Activated CD4-positive, alpha-beta T cell treated with anti-CD3 and anti-CD28 coated beads, Interleukin-2, amount 50 U/mL, for 4 hours (primary cell): ENCODE measurements around the gene HLA-DOB.
"Not testable (repeated sequence)": the region's sequence is repeated elsewhere in the genome, so short reads cannot be mapped to it uniquely, and the experiment has no call there.

Experiments
- DNase-seq, 2 experiments: peaks; one replicate each; pipeline ENCODE4 v3.0.0-alpha.2; 2020

Gene HLA-DOB

DNA sequence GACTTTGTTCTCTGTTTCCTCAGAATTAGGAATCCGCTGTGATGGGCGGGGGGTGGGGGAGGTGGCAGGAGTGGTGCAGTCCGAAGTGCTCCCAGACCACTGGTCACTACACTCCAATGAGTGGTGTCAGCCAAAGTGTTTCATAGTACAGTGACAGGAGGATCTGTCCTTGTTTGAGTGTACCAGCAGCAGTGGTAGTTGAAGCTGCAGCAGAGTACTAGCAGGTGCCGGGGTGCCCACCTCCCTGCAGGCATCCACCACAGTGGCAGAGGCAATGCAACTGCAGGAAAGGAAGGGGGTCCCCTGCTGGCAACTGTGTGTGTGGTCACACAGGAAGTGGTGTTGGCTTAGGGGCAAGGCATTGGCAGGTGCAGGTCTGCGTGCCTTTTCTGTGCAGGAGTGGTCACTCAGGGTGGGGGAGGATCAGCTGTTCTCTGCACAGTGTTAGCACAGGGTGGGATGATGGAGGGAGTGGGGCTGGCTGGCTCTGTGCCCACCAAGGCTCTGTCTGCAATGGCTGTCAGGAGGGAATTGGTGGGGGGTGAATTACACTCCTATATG lies 9.7 kb downstream of the HLA-DOB start:
- DNase-seq, result no peak

- DNase-seq, result not testable (repeated sequence)
Measured at GRCh38 chr6:32805404-32805803, 11.4 kb downstream of the HLA-DOB start.

DNA sequence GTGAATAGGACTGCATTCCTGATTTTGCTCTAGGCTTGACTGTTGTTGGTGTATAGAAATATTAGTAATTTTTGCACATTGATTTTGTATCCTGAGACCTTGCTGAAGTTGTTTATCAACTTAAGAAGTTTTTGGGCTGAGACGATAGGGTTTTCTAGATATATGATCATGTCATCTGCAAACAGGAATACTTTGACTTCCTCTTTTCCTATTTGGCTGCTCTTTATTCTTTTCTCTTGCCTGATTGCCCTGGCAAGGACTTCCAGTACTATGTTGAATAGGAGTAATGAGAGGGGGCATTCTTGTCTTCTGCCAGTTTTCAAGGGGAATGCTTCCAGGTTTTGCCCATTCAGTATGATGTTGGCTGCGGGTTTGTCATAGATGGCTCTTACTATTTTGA lies 13.4 kb downstream of the HLA-DOB start:
- no peak for DNase-seq

GRCh38 chr6:32799740-32800139 lies 17.1 kb downstream of the HLA-DOB start:
- DNase-seq, result no peak

DNA sequence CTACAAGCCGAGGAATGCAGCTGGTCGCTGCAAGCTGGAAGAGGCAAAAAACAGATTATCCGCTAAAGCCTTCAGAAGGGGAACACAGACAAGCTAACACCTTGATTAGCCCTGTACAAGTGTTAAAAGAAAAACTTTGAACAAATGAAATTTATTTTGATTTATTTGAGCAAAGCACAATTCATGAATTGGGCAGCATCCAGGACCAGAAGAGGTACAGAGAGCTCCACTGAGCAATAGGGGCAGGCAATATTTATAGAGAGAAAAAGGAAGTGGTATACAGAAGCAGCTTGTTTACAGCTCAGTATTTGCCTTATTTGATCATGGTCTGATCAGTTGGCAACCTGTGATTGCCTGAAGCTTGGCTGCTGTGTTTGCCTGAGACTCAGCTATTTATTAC lies 17.6 kb downstream of the HLA-DOB start:
- DNase-seq, result no peak

GRCh38 chr6:32796848-32797776 lies 19.7 kb downstream of the HLA-DOB start:
- DNase-seq, result peak; percentile 70 to 81

- DNase-seq, result no peak
Measured at GRCh38 chr6:32794510-32794909, 22.3 kb downstream of the HLA-DOB start.

DNA sequence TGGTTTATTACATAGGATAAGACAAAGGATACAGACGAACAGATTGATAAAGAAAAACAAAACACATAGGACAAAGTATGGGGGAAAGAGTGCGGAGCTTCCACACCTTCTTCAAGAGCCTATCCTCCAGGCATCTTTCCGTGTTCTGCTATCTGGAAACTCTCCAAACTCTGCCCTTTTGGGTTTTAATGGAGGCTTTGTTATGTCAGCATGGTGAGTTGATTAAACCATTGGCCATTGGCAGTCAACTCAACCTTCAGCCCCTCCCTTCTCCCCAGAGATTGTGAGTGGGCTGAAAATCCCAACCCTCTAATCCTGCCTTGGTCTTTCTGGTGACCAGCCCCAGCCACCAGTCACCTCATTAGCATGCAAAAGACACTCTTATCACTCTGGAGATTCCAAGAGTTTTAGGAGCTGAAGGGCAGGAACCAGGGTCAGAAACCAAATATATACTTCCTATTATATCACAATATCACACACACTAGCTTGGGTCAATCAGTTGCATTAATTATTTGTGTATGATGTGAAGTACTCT lies 23.8 kb downstream of the HLA-DOB start:
- no peak for DNase-seq

DNA sequence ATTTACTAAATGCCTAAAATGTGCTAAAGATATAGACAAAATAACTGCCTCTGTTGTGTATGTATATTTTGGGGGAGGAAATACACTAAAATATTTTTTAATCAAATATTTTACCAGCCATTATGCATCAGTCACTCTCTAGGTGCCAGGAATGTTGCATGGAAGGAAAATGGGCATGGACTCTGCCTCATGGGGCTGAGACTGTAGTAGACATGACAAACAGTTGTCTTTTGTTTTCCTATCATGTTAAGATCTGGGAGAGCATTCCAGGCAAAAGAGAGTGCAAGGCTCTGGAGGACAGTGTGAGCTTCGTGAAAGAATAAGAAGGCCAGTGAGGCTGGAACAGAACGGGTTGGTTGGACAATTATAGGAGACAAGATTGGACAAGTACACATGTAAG lies 26.5 kb downstream of the HLA-DOB start:
- no peak for DNase-seq

DNA sequence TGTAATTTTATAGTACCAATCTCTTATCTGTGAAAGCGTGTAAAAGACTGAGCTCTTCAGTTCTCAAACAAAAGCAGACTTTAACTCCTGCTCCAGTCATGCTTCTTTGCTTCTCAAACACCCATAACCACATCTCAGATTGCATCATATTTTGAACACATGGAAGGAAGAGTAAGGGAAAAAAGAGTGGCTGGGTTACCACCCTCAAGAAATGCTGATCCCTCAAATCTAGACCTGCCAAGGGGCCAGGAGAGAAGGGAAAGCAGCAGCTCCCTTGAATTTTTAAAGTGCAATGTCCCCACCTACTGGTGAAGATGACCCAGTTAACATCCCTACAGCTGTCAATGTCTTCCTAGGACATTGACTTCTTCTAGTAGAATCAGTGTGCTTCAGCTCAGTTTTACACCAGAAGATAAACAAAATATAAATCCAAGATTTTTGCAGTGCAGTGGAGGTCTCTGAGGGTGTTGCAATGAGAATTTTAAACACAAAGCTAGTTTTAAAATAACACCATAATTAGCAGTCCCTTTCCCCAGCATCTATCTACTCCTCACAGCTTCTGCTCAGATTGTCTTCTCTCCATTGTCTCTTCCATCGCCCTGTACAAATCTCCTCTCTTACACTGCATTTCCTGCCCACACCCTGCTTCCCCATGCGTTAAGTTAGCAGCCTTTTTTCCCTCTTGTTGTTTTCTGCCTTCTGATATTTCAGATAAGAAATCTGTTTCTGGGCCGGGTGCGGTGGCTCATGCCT lies 30.8 kb downstream of the HLA-DOB start:
- DNase-seq, result peak in 1 of 2 experiments; percentile 14

DNA sequence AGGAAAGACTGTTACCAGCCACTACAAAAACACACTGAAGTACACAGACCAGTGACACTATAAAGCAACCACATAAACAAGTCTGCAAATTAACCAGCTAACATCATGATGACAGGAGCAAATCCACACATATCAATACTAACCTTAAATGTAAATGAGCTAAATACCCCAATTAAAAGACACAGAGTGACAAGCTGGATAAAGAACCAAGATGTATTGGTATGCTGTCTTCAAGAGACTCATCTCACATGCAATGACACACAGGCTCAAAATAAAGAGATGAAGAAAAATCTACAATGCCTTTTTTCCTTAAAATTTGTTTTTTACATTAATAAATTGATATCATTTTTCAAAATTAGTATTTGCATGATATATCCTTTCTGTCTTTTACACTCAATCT lies 33.9 kb downstream of the HLA-DOB start:
- not testable (repeated sequence) for DNase-seq

DNA sequence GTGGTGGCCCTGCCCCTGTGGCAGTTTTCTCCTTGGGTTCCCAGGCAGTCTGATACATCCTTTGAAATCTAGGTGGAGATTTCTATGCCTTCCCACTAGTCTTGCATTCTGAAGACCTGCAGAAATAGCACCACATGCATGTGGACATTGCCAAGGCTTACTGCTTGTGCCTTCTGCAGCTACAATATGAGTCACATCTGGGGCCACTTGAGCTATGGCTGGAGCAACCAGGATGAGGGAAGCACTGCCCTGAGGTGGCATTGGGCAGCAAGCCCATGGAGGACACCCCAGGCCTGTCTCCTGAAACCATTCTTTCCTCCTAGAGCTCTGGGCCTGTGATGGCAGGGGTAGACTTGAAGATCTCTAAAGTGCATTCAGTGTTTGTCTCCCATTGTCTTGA lies 37.8 kb downstream of the HLA-DOB start:
- no peak for DNase-seq

DNA sequence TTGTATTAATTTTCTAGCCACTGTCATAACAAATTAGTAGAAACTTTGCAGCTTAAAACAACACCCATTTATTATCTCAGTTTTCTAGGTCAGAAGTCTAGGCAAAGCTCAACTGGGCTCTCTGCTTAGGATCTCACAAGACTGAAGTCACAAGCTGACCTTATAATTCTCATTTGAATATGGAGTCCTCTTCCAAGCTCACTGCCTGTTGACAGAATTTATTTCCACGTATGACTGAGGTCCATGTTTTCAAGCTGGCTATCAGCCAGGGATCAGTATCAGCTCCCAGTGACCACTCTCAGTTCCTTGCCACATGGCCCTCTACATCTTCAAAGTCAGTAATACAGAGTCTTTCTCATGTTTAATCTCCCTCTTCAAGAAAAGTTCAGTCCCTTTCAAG lies 41.7 kb downstream of the HLA-DOB start:
- no peak for DNase-seq

- DNase-seq, result no peak
Measured at GRCh38 chr6:32774426-32774825, 42.4 kb downstream of the HLA-DOB start.

GRCh38 chr6:32772656-32773055 lies 44.1 kb downstream of the HLA-DOB start:
- no peak for DNase-seq

DNA sequence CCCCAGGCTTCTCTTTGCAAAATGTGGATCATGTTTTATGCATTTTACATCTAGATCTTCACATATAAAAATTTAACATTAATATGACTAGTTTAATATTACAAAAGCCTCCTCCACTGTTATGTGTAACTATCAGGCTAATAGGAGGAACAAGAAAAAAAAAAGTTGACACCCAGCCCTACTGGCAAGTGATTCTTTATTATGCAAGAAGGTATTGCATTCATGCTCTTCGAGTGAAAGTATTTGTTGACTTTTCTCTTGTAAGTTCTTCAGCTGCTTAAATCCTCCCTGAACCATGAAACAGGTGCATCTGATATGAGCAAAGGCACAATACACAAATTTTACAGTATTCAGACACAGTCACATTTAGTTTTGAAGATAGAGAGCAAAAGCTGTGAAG lies 52.8 kb downstream of the HLA-DOB start:
- DNase-seq, result no peak

GRCh38 chr6:32763421-32763820 lies 53.4 kb downstream of the HLA-DOB start, which contains the start of gene HLA-DQB2:
TSS of gene HLA-DQB2 (minus strand) at chr6:32763532. CDS start at chr6:32763470, 62 bp downstream.
- DNase-seq, result no peak
